HEK293 (cell line): ENCODE measurements around the gene SPDYC.

Experiments
- ZNF248 ChIP-seq: fragments of 450-650 bp; formaldehyde crosslinking; IDR thresholded peaks from 2 replicates; pipeline ENCODE4 v1.5.1; 2017; ENCODE audit warnings: missing biosample characterization, missing genetic modification characterization
- ZNF274 ChIP-seq, 2 experiments: fragments of 200-500 bp in 1 of 2; fragments of 450-650 bp in 1 of 2; sonication (Bioruptor generic) in 1 of 2; formaldehyde crosslinking in 1 of 2; IDR thresholded peaks; 2 replicates each; pipeline versions ENCODE4 v1.5.1 to v1.6.1; 2014 to 2016; ENCODE audit warnings: borderline replicate concordance in 1 of 2, inconsistent platforms in 1 of 2, low read length in 1 of 2, missing biosample characterization in 1 of 2, missing genetic modification characterization in 1 of 2
- TF ChIP-seq, protein P1 (sequence below): fragments of 450-650 bp; formaldehyde crosslinking; IDR thresholded peaks from 2 replicates; pipeline ENCODE4 v1.5.1; 2016; ENCODE audit warnings: missing biosample characterization, missing genetic modification characterization

DNA sequence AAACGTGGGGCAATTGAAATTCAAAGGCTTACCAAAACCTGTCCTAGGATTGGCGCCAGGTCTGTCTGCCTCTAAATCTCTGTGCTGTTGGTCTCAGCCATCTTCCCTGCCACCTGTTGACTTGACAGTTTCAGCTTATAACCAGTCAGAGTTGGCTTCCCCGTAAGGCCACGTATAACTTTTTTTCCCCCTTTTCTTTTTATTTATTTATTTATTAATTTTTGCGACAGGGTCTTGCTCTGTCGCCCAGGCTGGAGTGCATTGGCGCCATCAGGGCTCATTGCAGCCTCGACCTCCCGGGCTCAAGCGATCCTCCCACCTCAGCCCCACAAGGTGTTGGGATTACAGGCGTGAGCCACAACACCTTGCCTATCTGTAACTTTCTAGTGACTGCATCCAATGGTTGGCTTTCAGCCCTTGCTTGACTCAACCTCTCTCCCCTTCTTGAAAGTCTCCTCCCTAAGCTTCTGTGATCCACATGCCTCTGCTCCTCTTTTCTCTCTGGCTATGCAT lies 34.3 kb upstream of the SPDYC start:
- TF ChIP-seq ZNF248 (no peak), ZNF274 (IDR thresholded peaks at IDR 0.05; ENCODE audit: low read length) (no peak), ZNF274 (tag by site-specific recombination; IDR thresholded peaks at IDR 0.05; ENCODE audit: borderline replicate concordance) (no peak)
- TF ChIP-seq, protein P1, sequence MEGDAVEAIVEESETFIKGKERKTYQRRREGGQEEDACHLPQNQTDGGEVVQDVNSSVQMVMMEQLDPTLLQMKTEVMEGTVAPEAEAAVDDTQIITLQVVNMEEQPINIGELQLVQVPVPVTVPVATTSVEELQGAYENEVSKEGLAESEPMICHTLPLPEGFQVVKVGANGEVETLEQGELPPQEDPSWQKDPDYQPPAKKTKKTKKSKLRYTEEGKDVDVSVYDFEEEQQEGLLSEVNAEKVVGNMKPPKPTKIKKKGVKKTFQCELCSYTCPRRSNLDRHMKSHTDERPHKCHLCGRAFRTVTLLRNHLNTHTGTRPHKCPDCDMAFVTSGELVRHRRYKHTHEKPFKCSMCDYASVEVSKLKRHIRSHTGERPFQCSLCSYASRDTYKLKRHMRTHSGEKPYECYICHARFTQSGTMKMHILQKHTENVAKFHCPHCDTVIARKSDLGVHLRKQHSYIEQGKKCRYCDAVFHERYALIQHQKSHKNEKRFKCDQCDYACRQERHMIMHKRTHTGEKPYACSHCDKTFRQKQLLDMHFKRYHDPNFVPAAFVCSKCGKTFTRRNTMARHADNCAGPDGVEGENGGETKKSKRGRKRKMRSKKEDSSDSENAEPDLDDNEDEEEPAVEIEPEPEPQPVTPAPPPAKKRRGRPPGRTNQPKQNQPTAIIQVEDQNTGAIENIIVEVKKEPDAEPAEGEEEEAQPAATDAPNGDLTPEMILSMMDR (tag by site-specific recombination): no peak
